GM23338 (cell line): Measurements from ENCODE around the gene LYRM7. TPM values are rescaled to one million over a fixed set of nuclear protein-coding genes. Genes with fewer than 3 reads are reported as not detected.

ENCODE experiments used
- EZH2phosphoT487 ChIP-seq: fragments of 200-600 bp; sonication (generic); IDR thresholded peaks from one replicate; pipeline ENCODE4 v1.8.1; 2018; ENCODE audit warnings: antibody characterized with exemption; ENCODE audit not compliant: unreplicated experiment
- JUNB ChIP-seq: IDR thresholded peaks from one replicate; pipeline ENCODE4 v1.6.1; 2016; ENCODE audit warnings: antibody characterized with exemption; ENCODE audit not compliant: unreplicated experiment
- NANOG ChIP-seq: IDR thresholded peaks from 2 replicates; pipeline ENCODE4 v1.6.1; 2016; ENCODE audit warnings: antibody characterized with exemption, borderline replicate concordance
- ZNF331 ChIP-seq: fragments of 250-450 bp; sonication (Bioruptor Pico); IDR thresholded peaks from 2 replicates; pipeline ENCODE4 v1.5.0; 2020; ENCODE audit warnings: low read depth, mild to moderate bottlenecking, moderate library complexity
- polyA plus RNA-seq: library from polyadenylated mRNA; unstranded; fragments of >200 nt; fragmentation: Nextera tagmentation; extraction: Ambion mirVana; gene quantifications from 2 replicates; pipeline ENCODE4 v1.2.1, GENCODE V29; 2016
- total RNA-seq: library from RNA; depleted of rRNA; stranded (reverse); fragments of >200 nt; shearing (Covaris generic); gene quantifications from 2 replicates; pipeline ENCODE4 v1.2.3, GENCODE V29; 2014
- TF ChIP-seq, protein P1 (sequence below): fragments of 250-450 bp; sonication (Bioruptor Pico); IDR thresholded peaks from 2 replicates; pipeline ENCODE4 v1.5.0; 2020; ENCODE audit warnings: mild to moderate bottlenecking, moderate library complexity
- TF ChIP-seq, protein P2 (sequence below): IDR thresholded peaks from one replicate; pipeline ENCODE4 v1.6.1; 2018; ENCODE audit warnings: antibody characterized with exemption; ENCODE audit not compliant: unreplicated experiment

The LYRM7 gene
- total and polyA plus RNA-seq, 2 experiments from 2014 or later = 11.3 to 34.8 TPM

DNA sequence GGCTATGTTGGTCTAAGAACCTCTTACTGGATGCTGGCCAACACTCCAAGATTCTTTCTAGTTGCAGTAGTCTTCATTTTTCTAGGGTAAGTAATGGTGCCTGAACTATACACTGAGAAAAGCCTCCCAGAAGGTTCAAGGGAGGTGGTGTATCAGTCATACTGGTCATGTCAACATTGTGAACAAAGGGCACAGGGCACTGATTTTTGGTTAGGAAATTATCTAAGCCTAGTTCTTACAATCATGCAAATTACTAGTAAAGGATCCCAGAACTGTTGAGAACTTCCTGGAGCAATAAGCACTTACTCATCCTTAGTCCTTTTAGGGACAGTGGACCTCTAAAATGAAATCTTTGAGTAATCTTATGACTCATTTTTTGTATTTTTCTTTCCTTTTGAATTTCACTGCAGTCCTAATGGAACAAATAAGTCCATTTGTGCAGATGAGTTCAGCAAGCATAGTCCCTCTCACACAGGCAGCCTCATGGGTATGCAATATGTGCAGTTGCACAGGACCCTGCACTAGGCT is 72.0 kb downstream of the LYRM7 start (continued):
- TF ChIP-seq, protein P1, sequence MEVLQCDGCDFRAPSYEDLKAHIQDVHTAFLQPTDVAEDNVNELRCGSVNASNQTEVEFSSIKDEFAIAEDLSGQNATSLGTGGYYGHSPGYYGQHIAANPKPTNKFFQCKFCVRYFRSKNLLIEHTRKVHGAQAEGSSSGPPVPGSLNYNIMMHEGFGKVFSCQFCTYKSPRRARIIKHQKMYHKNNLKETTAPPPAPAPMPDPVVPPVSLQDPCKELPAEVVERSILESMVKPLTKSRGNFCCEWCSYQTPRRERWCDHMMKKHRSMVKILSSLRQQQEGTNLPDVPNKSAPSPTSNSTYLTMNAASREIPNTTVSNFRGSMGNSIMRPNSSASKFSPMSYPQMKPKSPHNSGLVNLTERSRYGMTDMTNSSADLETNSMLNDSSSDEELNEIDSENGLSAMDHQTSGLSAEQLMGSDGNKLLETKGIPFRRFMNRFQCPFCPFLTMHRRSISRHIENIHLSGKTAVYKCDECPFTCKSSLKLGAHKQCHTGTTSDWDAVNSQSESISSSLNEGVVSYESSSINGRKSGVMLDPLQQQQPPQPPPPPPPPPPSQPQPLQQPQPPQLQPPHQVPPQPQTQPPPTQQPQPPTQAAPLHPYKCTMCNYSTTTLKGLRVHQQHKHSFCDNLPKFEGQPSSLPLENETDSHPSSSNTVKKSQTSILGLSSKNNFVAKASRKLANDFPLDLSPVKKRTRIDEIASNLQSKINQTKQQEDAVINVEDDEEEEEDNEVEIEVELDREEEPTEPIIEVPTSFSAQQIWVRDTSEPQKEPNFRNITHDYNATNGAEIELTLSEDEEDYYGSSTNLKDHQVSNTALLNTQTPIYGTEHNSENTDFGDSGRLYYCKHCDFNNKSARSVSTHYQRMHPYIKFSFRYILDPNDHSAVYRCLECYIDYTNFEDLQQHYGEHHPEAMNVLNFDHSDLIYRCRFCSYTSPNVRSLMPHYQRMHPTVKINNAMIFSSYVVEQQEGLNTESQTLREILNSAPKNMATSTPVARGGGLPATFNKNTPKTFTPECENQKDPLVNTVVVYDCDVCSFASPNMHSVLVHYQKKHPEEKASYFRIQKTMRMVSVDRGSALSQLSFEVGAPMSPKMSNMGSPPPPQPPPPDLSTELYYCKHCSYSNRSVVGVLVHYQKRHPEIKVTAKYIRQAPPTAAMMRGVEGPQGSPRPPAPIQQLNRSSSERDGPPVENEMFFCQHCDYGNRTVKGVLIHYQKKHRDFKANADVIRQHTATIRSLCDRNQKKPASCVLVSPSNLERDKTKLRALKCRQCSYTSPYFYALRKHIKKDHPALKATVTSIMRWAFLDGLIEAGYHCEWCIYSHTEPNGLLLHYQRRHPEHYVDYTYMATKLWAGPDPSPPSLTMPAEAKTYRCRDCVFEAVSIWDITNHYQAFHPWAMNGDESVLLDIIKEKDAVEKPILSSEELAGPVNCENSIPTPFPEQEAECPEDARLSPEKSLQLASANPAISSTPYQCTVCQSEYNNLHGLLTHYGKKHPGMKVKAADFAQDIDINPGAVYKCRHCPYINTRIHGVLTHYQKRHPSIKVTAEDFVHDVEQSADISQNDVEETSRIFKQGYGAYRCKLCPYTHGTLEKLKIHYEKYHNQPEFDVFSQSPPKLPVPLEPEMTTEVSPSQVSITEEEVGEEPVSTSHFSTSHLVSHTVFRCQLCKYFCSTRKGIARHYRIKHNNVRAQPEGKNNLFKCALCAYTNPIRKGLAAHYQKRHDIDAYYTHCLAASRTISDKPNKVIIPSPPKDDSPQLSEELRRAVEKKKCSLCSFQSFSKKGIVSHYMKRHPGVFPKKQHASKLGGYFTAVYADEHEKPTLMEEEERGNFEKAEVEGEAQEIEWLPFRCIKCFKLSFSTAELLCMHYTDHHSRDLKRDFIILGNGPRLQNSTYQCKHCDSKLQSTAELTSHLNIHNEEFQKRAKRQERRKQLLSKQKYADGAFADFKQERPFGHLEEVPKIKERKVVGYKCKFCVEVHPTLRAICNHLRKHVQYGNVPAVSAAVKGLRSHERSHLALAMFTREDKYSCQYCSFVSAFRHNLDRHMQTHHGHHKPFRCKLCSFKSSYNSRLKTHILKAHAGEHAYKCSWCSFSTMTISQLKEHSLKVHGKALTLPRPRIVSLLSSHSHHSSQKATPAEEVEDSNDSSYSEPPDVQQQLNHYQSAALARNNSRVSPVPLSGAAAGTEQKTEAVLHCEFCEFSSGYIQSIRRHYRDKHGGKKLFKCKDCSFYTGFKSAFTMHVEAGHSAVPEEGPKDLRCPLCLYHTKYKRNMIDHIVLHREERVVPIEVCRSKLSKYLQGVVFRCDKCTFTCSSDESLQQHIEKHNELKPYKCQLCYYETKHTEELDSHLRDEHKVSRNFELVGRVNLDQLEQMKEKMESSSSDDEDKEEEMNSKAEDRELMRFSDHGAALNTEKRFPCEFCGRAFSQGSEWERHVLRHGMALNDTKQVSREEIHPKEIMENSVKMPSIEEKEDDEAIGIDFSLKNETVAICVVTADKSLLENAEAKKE (CRISPR knock-in tag) = no peak
- TF ChIP-seq EZH2phosphoT487 (no peak), JUNB (no peak), ZNF331 (CRISPR knock-in tag) (no peak), NANOG (no peak)
- TF ChIP-seq, protein P2, sequence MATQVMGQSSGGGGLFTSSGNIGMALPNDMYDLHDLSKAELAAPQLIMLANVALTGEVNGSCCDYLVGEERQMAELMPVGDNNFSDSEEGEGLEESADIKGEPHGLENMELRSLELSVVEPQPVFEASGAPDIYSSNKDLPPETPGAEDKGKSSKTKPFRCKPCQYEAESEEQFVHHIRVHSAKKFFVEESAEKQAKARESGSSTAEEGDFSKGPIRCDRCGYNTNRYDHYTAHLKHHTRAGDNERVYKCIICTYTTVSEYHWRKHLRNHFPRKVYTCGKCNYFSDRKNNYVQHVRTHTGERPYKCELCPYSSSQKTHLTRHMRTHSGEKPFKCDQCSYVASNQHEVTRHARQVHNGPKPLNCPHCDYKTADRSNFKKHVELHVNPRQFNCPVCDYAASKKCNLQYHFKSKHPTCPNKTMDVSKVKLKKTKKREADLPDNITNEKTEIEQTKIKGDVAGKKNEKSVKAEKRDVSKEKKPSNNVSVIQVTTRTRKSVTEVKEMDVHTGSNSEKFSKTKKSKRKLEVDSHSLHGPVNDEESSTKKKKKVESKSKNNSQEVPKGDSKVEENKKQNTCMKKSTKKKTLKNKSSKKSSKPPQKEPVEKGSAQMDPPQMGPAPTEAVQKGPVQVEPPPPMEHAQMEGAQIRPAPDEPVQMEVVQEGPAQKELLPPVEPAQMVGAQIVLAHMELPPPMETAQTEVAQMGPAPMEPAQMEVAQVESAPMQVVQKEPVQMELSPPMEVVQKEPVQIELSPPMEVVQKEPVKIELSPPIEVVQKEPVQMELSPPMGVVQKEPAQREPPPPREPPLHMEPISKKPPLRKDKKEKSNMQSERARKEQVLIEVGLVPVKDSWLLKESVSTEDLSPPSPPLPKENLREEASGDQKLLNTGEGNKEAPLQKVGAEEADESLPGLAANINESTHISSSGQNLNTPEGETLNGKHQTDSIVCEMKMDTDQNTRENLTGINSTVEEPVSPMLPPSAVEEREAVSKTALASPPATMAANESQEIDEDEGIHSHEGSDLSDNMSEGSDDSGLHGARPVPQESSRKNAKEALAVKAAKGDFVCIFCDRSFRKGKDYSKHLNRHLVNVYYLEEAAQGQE = no peak
